ENCODE results near the gene NHSL2. TPM values are rescaled to one million over a fixed set of nuclear protein-coding genes. Genes with fewer than 3 reads are reported as not detected.

The NHSL2 gene
- total and polyA plus RNA-seq, 2 of the 13 experiments (the other 11 are each of a cell fraction or from before 2014, with no cell fraction given): not detected

GRCh38 chrX:71911731-71912050 is 1.0 kb downstream of the NHSL2 start:
- Histone ChIP-seq H3K36me3 (replicated peaks in 1 of 2; ENCODE audit: control insufficient read depth in 1 of 2, insufficient read depth in 2 of 2, low read length in 2 of 2) (no peaks in the 10 kb centered on the region), H3K4me3 (replicated peaks in 1 of 3; ENCODE audit: insufficient read depth in 1 of 3, low read depth in 2 of 3, low read length in 3 of 3) (no peak overlapping the region), H3K9me3 (ENCODE audit: low read length) (no peaks in the 10 kb centered on the region), H3K27me3 (ENCODE audit: control insufficient read depth in 1 of 2, insufficient read depth in 2 of 2, low read length in 2 of 2) (peaks cover 2 to 5% of the 10 kb centered on the region in 2 experiments; a peak in 2 of 5 replicates), H3K9ac (ENCODE audit: insufficient read depth, low read depth, low read length) (no peak overlapping the region), H2AFZ (ENCODE audit: low read length) (no peak overlapping the region), H3K79me2 (ENCODE audit: insufficient read depth, low read length) (no peaks in the 10 kb centered on the region), H3K27ac (ENCODE audit: extremely low read length, insufficient read depth, low read length) (no peak overlapping the region), H3K4me1 (ENCODE audit: insufficient read depth, low read length) (no peaks in the 10 kb centered on the region), H4K20me1 (ENCODE audit: insufficient read depth, low read length) (no peaks in the 10 kb centered on the region), H3K4me2 (ENCODE audit: low read depth, low read length) (no peak overlapping the region)
- ChIA-PET POLR2A (no interaction called here), CTCF (ENCODE audit: low intra/inter-chr PET ratio, low total read pairs) (no interaction called here)
- WGBS (ENCODE audit: low lambda C conversion rate): no CpG with 5 or more reads among the region's 29 CpGs
- in situ Hi-C loops (cut with HindIII; ENCODE audit: extremely low pct_ligation_motif_present, low pct_unique_long_range_greater_than_20kb) (no loop called here), intact Hi-C loops (cut with micrococcal nuclease; ENCODE audit: unreplicated experiment) (no loop called here)
- FAIRE-seq (no peak), ATAC-seq (no peak), DNase-seq (ENCODE audit: low spot score) (no peak)
- TF ChIP-seq REPIN1 (CRISPR knock-in tag; IDR thresholded peaks at IDR 0.05; ENCODE audit: borderline replicate concordance, low read depth): no peak
- no peak for TF ChIP-seq SRSF9 (IDR thresholded peaks at IDR 0.05; ENCODE audit: borderline replicate concordance, insufficient read depth, low read depth, low read length, poor library complexity, severe bottlenecking)
- no peak for TF ChIP-seq NCOA1 (CRISPR knock-in tag; IDR thresholded peaks at IDR 0.05)
- TF ChIP-seq ZBTB4 (CRISPR knock-in tag; IDR thresholded peaks at IDR 0.05; ENCODE audit: borderline replicate concordance): no peak
- no peak for TF ChIP-seq CBX5 (CRISPR knock-in tag; IDR thresholded peaks at IDR 0.05; ENCODE audit: borderline replicate concordance)
- no TSS peak for BruUV-seq (replicated peaks)

- DNase-seq (ENCODE audit: low spot score) (no peak), FAIRE-seq (no peak), ATAC-seq (no peak)
- ChIA-PET POLR2A (no interaction called here), CTCF (ENCODE audit: low intra/inter-chr PET ratio, low total read pairs) (no interaction called here)
- intact Hi-C loops (cut with micrococcal nuclease; ENCODE audit: unreplicated experiment): no loop called here
- WGBS (ENCODE audit: low lambda C conversion rate): no CpG with 5 or more reads among the region's 7 CpGs
- BruUV-seq (replicated peaks): no TSS peak
- Histone ChIP-seq H3K9me3 (ENCODE audit: low read length) (no peaks in the 10 kb centered on the region), H3K4me2 (ENCODE audit: low read depth, low read length) (no peak overlapping the region), H3K9ac (ENCODE audit: insufficient read depth, low read depth, low read length) (no peak overlapping the region), H2AFZ (ENCODE audit: low read length) (no peak overlapping the region), H3K36me3 (replicated peaks in 1 of 2; ENCODE audit: control insufficient read depth in 1 of 2, insufficient read depth in 2 of 2, low read length in 2 of 2) (no peaks in the 10 kb centered on the region), H3K27me3 (ENCODE audit: control insufficient read depth in 1 of 2, insufficient read depth in 2 of 2, low read length in 2 of 2) (peaks cover 2 to 5% of the 10 kb centered on the region in 2 experiments; a peak in 2 of 5 replicates), H3K4me3 (replicated peaks in 1 of 3; ENCODE audit: insufficient read depth in 1 of 3, low read depth in 2 of 3, low read length in 3 of 3) (no peak overlapping the region), H4K20me1 (ENCODE audit: insufficient read depth, low read length) (no peaks in the 10 kb centered on the region), H3K27ac (ENCODE audit: extremely low read length, insufficient read depth, low read length) (no peak overlapping the region), H3K79me2 (ENCODE audit: insufficient read depth, low read length) (no peaks in the 10 kb centered on the region), H3K4me1 (ENCODE audit: insufficient read depth, low read length) (no peaks in the 10 kb centered on the region)
- in situ Hi-C loops (cut with HindIII; ENCODE audit: extremely low pct_ligation_motif_present, low pct_unique_long_range_greater_than_20kb): no loop called here
- TF ChIP-seq ZBTB34 (CRISPR knock-in tag; IDR thresholded peaks at IDR 0.05): no peak
Measured at GRCh38 chrX:71912156-71912555, 1.5 kb downstream of the NHSL2 start.

All from HepG2 (cell line).